Mucosa of descending colon (tissue), 3 donors: ENCODE data around the gene TPD52L2. TPM values are rescaled to one million over a fixed set of nuclear protein-coding genes. Genes with fewer than 3 reads are reported as not detected.

Source experiments
- ATAC-seq: fragments of 200-7000 bp; cut with Tn5 transposase; one replicate; pipeline ENCODE4 v1.9.1; 2020; ENCODE audit warnings: mild to moderate bottlenecking, moderate library complexity
- DNase-seq, 3 donors: peaks; one replicate each; pipeline ENCODE4 v3.0.0-alpha.2; 2020
- H3K36me3 ChIP-seq: fragments of 200-600 bp; one replicate; pipeline ENCODE4 v1.8.0; 2021; ENCODE audit warnings: low read depth, mild to moderate bottlenecking
- H3K4me1 ChIP-seq: fragments of 200-600 bp; one replicate; pipeline ENCODE4 v1.8.0; 2021; ENCODE audit warnings: low read depth, mild to moderate bottlenecking
- H3K4me3 ChIP-seq: fragments of 200-600 bp; one replicate; pipeline ENCODE4 v1.8.0; 2021; ENCODE audit warnings: mild to moderate bottlenecking
- H3K9me3 ChIP-seq: fragments of 200-600 bp; one replicate; pipeline ENCODE4 v1.8.0; 2021; ENCODE audit warnings: mild to moderate bottlenecking
- CTCF ChIP-seq: fragments of 200-600 bp; IDR thresholded peaks from one replicate; pipeline ENCODE4 v1.8.0; 2022; ENCODE audit warnings: antibody characterized with exemption, mild to moderate bottlenecking
- intact Hi-C, 2 donors: fragments of 100-400 bp; cut with DNase I in 1 of 2; cut with micrococcal nuclease in 1 of 2; formaldehyde crosslinking; loops; one replicate each; pipeline versions ENCODE4 v1.11.0 to v1.11.1; 2022; cut with DNase I, micrococcal nuclease
- total RNA-seq, 3 donors: library from RNA; stranded (reverse); fragmentation: NEBNext Ultra II Directional in 2 of 3; extraction: Animal tissue kit (Norgen Biotek cat#: 25700) in 2 of 3; gene quantifications; one replicate each; pipeline versions ENCODE4 v1.2.1 to v1.2.4, GENCODE V29; 2021 to 2023
- donor health status: DM: no; HTN: no; CAD: no; lungs with moderate emphysema.
- donor health status: DM: no; HTN: no; CAD: no.
- donor health status: DM: no; HTN: yes; CAD: no.

The TPD52L2 gene
- total RNA-seq, 3 donors from 2014 or later, result 48.7 to 71.7 (median 55.7) TPM

- no peaks in the 10 kb centered on the region for H3K36me3 ChIP-seq
- H3K4me3 ChIP-seq, result no peak overlapping the region
- TF ChIP-seq CTCF, result no peak
- no peaks in the 10 kb centered on the region for H3K4me1 ChIP-seq
- ATAC-seq (no peak), DNase-seq (no peak)
- H3K9me3 ChIP-seq, result no peaks in the 10 kb centered on the region
- intact Hi-C loops, result no loop called here
Observed at GRCh38 chr20:63844511-63844991, 20.5 kb upstream of the TPD52L2 start.

- no peaks in the 10 kb centered on the region for H3K9me3 ChIP-seq
- peak in 1 of 3 donors; percentile 39 for DNase-seq
- H3K4me3 ChIP-seq, result no peak overlapping the region
- intact Hi-C loops, result no loop called here
- H3K36me3 ChIP-seq, result no peaks in the 10 kb centered on the region
- no peak for TF ChIP-seq CTCF
- ATAC-seq, result peak; percentile 11
- H3K4me1 ChIP-seq, result no peaks in the 10 kb centered on the region
Observed at GRCh38 chr20:63846128-63846771, 18.8 kb upstream of the TPD52L2 start.

GRCh38 chr20:63846888-63847236, 18.2 kb upstream of the TPD52L2 start:
- no peak for ATAC-seq
- no peaks in the 10 kb centered on the region for H3K4me1 ChIP-seq
- H3K4me3 ChIP-seq, result no peak overlapping the region
- no peak for DNase-seq
- TF ChIP-seq CTCF, result no peak
- H3K9me3 ChIP-seq, result no peaks in the 10 kb centered on the region
- intact Hi-C loops, result no loop called here
- no peaks in the 10 kb centered on the region for H3K36me3 ChIP-seq

GRCh38 chr20:63847237-63848002, 17.6 kb upstream of the TPD52L2 start:
- Histone ChIP-seq H3K4me3 (no peak overlapping the region), H3K9me3 (no peaks in the 10 kb centered on the region), H3K4me1 (no peaks in the 10 kb centered on the region), H3K36me3 (no peaks in the 10 kb centered on the region)
- intact Hi-C loops, result no loop called here
- TF ChIP-seq CTCF, result no peak
- DNase-seq (no peak), ATAC-seq (peak; percentile 10)

GRCh38 chr20:63848003-63848911, 16.8 kb upstream of the TPD52L2 start:
- DNase-seq (no peak), ATAC-seq (no peak)
- intact Hi-C loops, result no loop called here

More at GRCh38 chr20:63848003-63848911, 16.8 kb upstream of the TPD52L2 start:
- Histone ChIP-seq H3K36me3 (no peaks in the 10 kb centered on the region), H3K4me3 (no peak overlapping the region), H3K9me3 (no peaks in the 10 kb centered on the region), H3K4me1 (no peaks in the 10 kb centered on the region)
- no peak for TF ChIP-seq CTCF
